Upper lobe of left lung (tissue), 6 donors: ENCODE results near the gene CAMK2N1. TPM values are rescaled to one million over a fixed set of nuclear protein-coding genes. Genes with fewer than 3 reads are reported as not detected.
A peak's percentile ranks its signal among the peaks of the same experiment; 100 is the strongest.

Experiments
- ATAC-seq, 2 donors: fragments of 200-7000 bp; cut with Tn5 transposase; one replicate each; pipeline ENCODE4 v1.9.1; 2022; ENCODE audit warnings: mild to moderate bottlenecking in 2 of 2, moderate library complexity in 2 of 2; ENCODE audit not compliant: low FRiP score in 2 of 2
- DNase-seq, 2 donors: peaks; one replicate each; pipeline ENCODE4 v3.0.0-alpha.2; 2019 to 2020
- H3K27ac ChIP-seq, 4 donors: fragments of 200-600 bp; sonication (generic); one replicate each; pipeline ENCODE4 v1.5.1; 2016 to 2019
- H3K27me3 ChIP-seq, 4 donors: fragments of 200-600 bp; sonication (generic); one replicate each; pipeline ENCODE4 v1.5.1; 2017 to 2019
- H3K36me3 ChIP-seq, 4 donors: fragments of 200-600 bp; sonication (generic); one replicate each; pipeline ENCODE4 v1.5.1; 2016 to 2019
- H3K4me1 ChIP-seq, 4 donors: fragments of 200-600 bp; sonication (generic); one replicate each; pipeline ENCODE4 v1.5.1; 2018 to 2019
- H3K4me3 ChIP-seq, 4 donors: fragments of 200-600 bp; sonication (generic); one replicate each; pipeline ENCODE4 v1.5.1; 2017 to 2019; ENCODE audit warnings: mild to moderate bottlenecking in 2 of 4, moderate library complexity in 1 of 4
- H3K9me3 ChIP-seq, 4 donors: fragments of 200-600 bp; sonication (generic); one replicate each; pipeline ENCODE4 v1.5.1; 2018 to 2019
- EP300 ChIP-seq, 4 donors: sonication (generic); formaldehyde crosslinking; IDR thresholded peaks; one replicate each; pipeline ENCODE4 v1.5.1; 2017; ENCODE audit warnings: antibody characterized with exemption in 4 of 4, control low read depth in 2 of 4
- POLR2A ChIP-seq, 4 donors: fragments of 450-650 bp; IDR thresholded peaks; one replicate each; pipeline ENCODE4 v1.5.1; 2016 to 2017; ENCODE audit warnings: antibody characterized with exemption in 4 of 4, mild to moderate bottlenecking in 2 of 4
- POLR2AphosphoS5 ChIP-seq, 2 donors: sonication (generic); formaldehyde crosslinking; IDR thresholded peaks; one replicate each; pipeline ENCODE4 v1.5.1; 2017; ENCODE audit warnings: antibody characterized with exemption in 2 of 2
- WGBS, 2 donors: methylation state at CpG; one replicate each; pipeline ENCODE4 v1.1.5; 2017 to 2018; 5-methylcytosine and 5-hydroxymethylcytosine counted together
- total RNA-seq, 6 donors: library from RNA; depleted of rRNA in 4 of 6; stranded (reverse); fragments of >200 nt in 4 of 6; gene quantifications; one replicate each; pipeline versions ENCODE4 v1.1.0 to v1.2.1, GENCODE V29; 2016 to 2021
- TF ChIP-seq, protein P1 (sequence below), 6 experiments: fragments of 450-650 bp in 4 of 6; fragments of 200-600 bp in 2 of 6; sonication (generic) in 2 of 6; IDR thresholded peaks; one replicate each; pipeline ENCODE4 v1.5.1; 2016 to 2019; ENCODE audit warnings: antibody characterized with exemption in 6 of 6
- donor health status: DM: no; HTN: no; CAD: no; lungs with moderate emphysema.
- donor health status: DM: no; HTN: yes; CAD: no; lungs with severe emphysema.

CAMK2N1 gene
- total RNA-seq, 6 donors from 2014 or later = 18.4 to 63.9 (median 28.1) TPM

DNA sequence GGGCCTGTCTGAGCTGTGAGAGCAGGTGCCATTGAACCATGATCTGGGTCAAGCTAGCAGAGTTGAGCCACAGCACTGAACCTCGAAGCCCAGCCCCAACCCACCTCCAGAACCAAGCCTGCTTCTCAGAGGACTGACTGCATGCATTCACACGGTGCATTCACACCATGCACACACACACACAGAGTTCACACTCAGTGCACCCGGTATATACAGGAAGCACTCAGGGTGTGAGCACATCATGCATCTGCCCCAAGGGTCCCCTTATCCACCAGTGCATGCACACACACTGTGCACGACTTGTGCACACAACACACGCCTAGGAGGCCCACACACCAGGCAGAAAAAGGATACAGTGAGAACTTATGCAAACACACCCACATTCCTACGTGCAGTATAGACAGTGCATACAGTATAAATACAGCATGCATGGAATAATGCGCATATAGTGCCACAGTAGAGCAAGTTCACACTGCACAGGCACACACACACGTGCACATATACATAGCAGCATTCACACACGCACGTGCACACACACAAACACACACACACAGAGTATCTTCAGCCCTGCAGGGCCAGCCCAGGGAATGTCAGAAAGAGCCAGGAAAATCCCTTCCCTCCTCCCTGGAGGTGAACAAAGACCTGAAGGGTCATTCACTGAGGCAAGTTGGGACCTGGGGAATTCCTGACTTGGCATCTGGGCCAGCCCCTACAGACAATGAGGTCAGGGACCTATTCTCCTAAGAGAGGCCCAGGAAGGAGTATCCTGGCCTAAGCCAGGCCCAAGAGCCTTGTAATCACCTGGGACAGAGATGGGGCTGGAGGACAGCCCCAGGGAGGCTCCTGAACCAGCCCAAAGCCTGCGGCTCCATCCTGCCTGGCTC lies 42.1 kb downstream of the CAMK2N1 start:
- no peak overlapping the region for H3K4me3 ChIP-seq
- peaks cover 0 to 6% (median 1%) of the 10 kb centered on the region in 4 donors for H3K27me3 ChIP-seq
- WGBS, 2 donors = 78 to 82% methylated on average over 7 to 11 of the region's 11 CpGs
- H3K36me3 ChIP-seq = no peaks in the 10 kb centered on the region
- DNase-seq (no peak), ATAC-seq (peak in 1 of 2 donors; percentile 34)
- H3K27ac ChIP-seq = no peak overlapping the region
- TF ChIP-seq EP300 (IDR thresholded peaks at IDR 0.05) (no peak), POLR2AphosphoS5 (IDR thresholded peaks at IDR 0.05) (no peak), POLR2A (IDR thresholded peaks at IDR 0.05) (no peak)
- TF ChIP-seq, protein P1, sequence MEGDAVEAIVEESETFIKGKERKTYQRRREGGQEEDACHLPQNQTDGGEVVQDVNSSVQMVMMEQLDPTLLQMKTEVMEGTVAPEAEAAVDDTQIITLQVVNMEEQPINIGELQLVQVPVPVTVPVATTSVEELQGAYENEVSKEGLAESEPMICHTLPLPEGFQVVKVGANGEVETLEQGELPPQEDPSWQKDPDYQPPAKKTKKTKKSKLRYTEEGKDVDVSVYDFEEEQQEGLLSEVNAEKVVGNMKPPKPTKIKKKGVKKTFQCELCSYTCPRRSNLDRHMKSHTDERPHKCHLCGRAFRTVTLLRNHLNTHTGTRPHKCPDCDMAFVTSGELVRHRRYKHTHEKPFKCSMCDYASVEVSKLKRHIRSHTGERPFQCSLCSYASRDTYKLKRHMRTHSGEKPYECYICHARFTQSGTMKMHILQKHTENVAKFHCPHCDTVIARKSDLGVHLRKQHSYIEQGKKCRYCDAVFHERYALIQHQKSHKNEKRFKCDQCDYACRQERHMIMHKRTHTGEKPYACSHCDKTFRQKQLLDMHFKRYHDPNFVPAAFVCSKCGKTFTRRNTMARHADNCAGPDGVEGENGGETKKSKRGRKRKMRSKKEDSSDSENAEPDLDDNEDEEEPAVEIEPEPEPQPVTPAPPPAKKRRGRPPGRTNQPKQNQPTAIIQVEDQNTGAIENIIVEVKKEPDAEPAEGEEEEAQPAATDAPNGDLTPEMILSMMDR (IDR thresholded peaks at IDR 0.05) = no peak
- no peaks in the 10 kb centered on the region for H3K9me3 ChIP-seq
- no peaks in the 10 kb centered on the region for H3K4me1 ChIP-seq

DNA sequence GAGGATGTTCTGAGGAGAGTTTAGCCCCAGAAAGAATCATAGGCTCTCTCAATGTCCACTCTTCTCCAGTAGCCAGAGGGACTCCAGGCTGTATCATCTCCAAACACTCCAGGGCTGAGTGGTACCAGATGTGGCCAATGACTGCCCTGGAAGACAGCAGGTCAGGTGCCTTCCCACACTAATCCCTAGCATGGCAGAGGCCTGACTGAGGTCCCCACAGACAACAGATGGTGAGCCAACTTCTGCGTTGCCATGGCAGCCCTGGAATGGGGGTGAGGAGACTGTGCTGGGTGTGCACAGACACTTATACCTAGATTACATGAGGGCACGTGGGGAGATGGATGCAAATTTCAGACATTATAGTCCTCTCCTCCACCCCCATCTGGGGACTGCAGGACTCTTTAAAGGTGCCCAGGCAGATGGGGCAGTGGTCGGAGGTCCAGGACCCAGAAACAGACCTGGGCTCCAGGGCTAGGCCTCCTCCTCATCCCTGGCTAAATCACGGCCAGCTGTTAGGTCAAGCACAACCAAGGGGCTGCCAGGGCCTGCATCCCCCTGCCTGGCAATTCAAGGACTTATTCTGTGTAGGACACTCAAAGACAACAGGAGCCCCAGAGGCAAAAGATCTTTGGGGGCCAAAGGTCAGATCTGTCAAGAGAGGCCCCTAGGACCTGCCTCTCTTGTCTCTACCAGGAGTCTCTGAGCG lies 42.9 kb downstream of the CAMK2N1 start:
- ATAC-seq (no peak), DNase-seq (no peak)
- Histone ChIP-seq H3K4me3 (no peak overlapping the region), H3K27ac (no peak overlapping the region), H3K9me3 (no peaks in the 10 kb centered on the region), H3K4me1 (no peaks in the 10 kb centered on the region), H3K27me3 (no peaks in the 10 kb centered on the region), H3K36me3 (no peaks in the 10 kb centered on the region)
- no peak for TF ChIP-seq POLR2AphosphoS5 (IDR thresholded peaks at IDR 0.05)
- no peak for TF ChIP-seq EP300 (IDR thresholded peaks at IDR 0.05)
- TF ChIP-seq, protein P1 (IDR thresholded peaks at IDR 0.05) = no peak
- no peak for TF ChIP-seq POLR2A (IDR thresholded peaks at IDR 0.05)
- 70 to 78% methylated on average over 2 to 5 of the region's 5 CpGs for WGBS, 2 donors

DNA sequence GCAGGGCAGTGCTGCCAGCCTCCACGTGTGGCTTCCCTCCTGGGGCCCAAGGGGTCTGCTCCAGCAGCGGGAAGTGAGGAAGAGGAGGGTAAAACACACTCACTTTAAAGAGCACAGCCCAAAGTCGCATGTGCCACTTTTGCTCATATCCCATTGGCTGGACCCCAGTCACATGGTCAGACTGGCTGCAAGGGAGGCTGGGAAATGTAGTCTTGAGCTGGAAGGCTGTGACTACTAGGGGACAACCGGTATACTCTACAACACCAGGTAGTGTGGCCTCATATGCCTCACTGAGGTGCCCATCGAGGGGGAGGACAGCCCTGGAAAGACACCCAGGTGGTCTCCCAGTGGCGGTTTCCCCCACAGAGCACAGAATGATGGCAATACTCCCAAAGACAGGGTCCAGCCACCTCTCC lies 45.2 kb downstream of the CAMK2N1 start:
- DNase-seq (peak in 1 of 2 donors; percentile 33), ATAC-seq (peak in 1 of 2 donors; percentile 78)
- H3K9me3 ChIP-seq = no peaks in the 10 kb centered on the region
- H3K36me3 ChIP-seq = no peaks in the 10 kb centered on the region
- H3K4me3 ChIP-seq = no peak overlapping the region
- H3K4me1 ChIP-seq = no peaks in the 10 kb centered on the region
- H3K27me3 ChIP-seq = no peaks in the 10 kb centered on the region
- H3K27ac ChIP-seq = no peak overlapping the region
- WGBS, 2 donors = 20 to 28% methylated on average over 6 of the region's 6 CpGs
- TF ChIP-seq, protein P1 (IDR thresholded peaks at IDR 0.05) = no peak
- no peak for TF ChIP-seq EP300 (IDR thresholded peaks at IDR 0.05)
- TF ChIP-seq POLR2AphosphoS5 (IDR thresholded peaks at IDR 0.05) = no peak
- no peak for TF ChIP-seq POLR2A (IDR thresholded peaks at IDR 0.05)

DNA sequence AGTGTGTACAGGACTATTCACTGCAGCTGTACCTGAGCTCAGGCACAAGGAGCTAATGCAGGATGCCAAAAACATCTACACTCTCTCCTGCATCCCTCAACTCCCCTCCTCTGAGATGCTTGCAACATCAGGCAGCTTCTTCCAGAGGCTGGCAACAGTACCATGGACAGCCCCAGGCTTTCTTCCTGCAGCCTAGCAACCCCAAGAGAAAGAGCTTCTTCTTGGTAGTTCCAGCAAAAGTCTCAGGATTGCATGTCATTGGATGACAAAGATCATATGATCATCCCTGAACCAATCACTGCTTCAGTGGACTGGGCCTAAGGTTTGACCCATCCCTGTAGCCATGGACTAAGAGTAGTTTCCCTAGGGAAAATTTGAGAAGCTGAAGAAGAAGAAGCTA lies 46.7 kb downstream of the CAMK2N1 start:
- Histone ChIP-seq H3K36me3 (no peaks in the 10 kb centered on the region), H3K27ac (no peak overlapping the region), H3K9me3 (no peaks in the 10 kb centered on the region), H3K27me3 (no peaks in the 10 kb centered on the region), H3K4me3 (no peak overlapping the region), H3K4me1 (no peaks in the 10 kb centered on the region)
- ATAC-seq (no peak), DNase-seq (no peak)
- TF ChIP-seq, protein P1 (IDR thresholded peaks at IDR 0.05) = no peak
- TF ChIP-seq POLR2A (IDR thresholded peaks at IDR 0.05) (no peak), POLR2AphosphoS5 (IDR thresholded peaks at IDR 0.05) (no peak), EP300 (IDR thresholded peaks at IDR 0.05) (no peak)
